SU-DHL-6 (cell line): ENCODE measurements around the gene TAX1BP1.

Experiments used
- H2AFZ ChIP-seq: fragments of 200-600 bp; sonication (generic); 2 replicates; pipeline ENCODE4 v1.6.1; 2014; ENCODE audit warnings: low read depth, mild to moderate bottlenecking, moderate library complexity, mixed read lengths, antibody characterized with exemption, low read length; ENCODE audit not compliant: severe bottlenecking
- H3F3A ChIP-seq: fragments of 200-600 bp; shearing (Covaris generic); 2 replicates; pipeline ENCODE4 v1.6.0; 2016; ENCODE audit warnings: antibody characterized with exemption, mild to moderate bottlenecking; ENCODE audit not compliant: insufficient read depth
- H3K27ac ChIP-seq: fragments of 200-600 bp; sonication (generic); 2 replicates; pipeline ENCODE4 v1.5.1; 2016; ENCODE audit warnings: low read depth, mild to moderate bottlenecking, low read length, moderate library complexity, mixed read lengths
- H3K27me3 ChIP-seq: fragments of 200-600 bp; sonication (generic), shearing (Covaris generic); 2 replicates; pipeline ENCODE4 v1.6.0; 2014; ENCODE audit warnings: mild to moderate bottlenecking, low read length
- H3K36me3 ChIP-seq: fragments of 200-600 bp; sonication (generic); 2 replicates; pipeline ENCODE4 v1.6.1; 2014; ENCODE audit warnings: mild to moderate bottlenecking, low read length, mixed read lengths
- H3K4me2 ChIP-seq: fragments of 300-600, 200-600 bp; shearing (Covaris generic), sonication (generic); 2 replicates; pipeline ENCODE4 v1.6.0; 2014; ENCODE audit warnings: low read length, low read depth, mild to moderate bottlenecking; ENCODE audit not compliant: poor library complexity, severe bottlenecking
- H3K4me3 ChIP-seq: fragments of 200-600 bp; sonication (generic); 2 replicates; pipeline ENCODE4 v1.5.1; 2014; ENCODE audit warnings: antibody characterized with exemption, low read length, mild to moderate bottlenecking, mixed read lengths; ENCODE audit not compliant: insufficient read depth, poor library complexity, severe bottlenecking
- H3K79me2 ChIP-seq: fragments of 200-600 bp; sonication (generic); 2 replicates; pipeline ENCODE4 v1.6.1; 2014; ENCODE audit warnings: mild to moderate bottlenecking, low read length, moderate library complexity; ENCODE audit not compliant: insufficient read depth
- H3K9ac ChIP-seq: fragments of 200-600 bp; sonication (generic); 2 replicates; pipeline ENCODE4 v1.7.0; 2014; ENCODE audit warnings: mild to moderate bottlenecking, low read length
- H3K9me2 ChIP-seq: fragments of 200-600 bp; sonication (generic); replicated peaks from 2 replicates; pipeline ENCODE4 v1.6.1; 2014; ENCODE audit warnings: low read length; ENCODE audit not compliant: insufficient read depth
- H3K9me3 ChIP-seq: fragments of 200-600 bp; sonication (generic); 2 replicates; pipeline ENCODE4 v1.6.1; 2014; ENCODE audit warnings: low read length, mixed read lengths; ENCODE audit not compliant: insufficient read depth
- H4K20me1 ChIP-seq: fragments of 200-600 bp; sonication (generic); 2 replicates; pipeline ENCODE4 v1.6.1; 2014; ENCODE audit warnings: low read depth, mild to moderate bottlenecking, antibody characterized with exemption, low read length, moderate library complexity, mixed read lengths
- EZH2phosphoT487 ChIP-seq: fragments of 200-600 bp; sonication (generic), shearing (Covaris generic); conservative IDR thresholded peaks from 2 replicates; pipeline ENCODE4 v1.6.1; 2018; ENCODE audit warnings: mild to moderate bottlenecking, antibody characterized with exemption, low read length, moderate library complexity, mixed read lengths
- TF ChIP-seq, protein P1 (sequence below): fragments of 200-600 bp; sonication (generic); IDR thresholded peaks from one replicate; pipeline ENCODE4 v1.5.1; 2017; ENCODE audit warnings: antibody characterized with exemption, mild to moderate bottlenecking, low read length, moderate library complexity; ENCODE audit not compliant: insufficient read depth, poor library complexity, severe bottlenecking

Gene TAX1BP1

GRCh38 chr7:27836536-27836935 lies 96.6 kb downstream of the TAX1BP1 start:
- H3K9me3 ChIP-seq, result no peaks in the 10 kb centered on the region
- H2AFZ ChIP-seq, result no peak overlapping the region
- no peaks in the 10 kb centered on the region for H4K20me1 ChIP-seq
- no peak for TF ChIP-seq EZH2phosphoT487
- TF ChIP-seq, protein P1, sequence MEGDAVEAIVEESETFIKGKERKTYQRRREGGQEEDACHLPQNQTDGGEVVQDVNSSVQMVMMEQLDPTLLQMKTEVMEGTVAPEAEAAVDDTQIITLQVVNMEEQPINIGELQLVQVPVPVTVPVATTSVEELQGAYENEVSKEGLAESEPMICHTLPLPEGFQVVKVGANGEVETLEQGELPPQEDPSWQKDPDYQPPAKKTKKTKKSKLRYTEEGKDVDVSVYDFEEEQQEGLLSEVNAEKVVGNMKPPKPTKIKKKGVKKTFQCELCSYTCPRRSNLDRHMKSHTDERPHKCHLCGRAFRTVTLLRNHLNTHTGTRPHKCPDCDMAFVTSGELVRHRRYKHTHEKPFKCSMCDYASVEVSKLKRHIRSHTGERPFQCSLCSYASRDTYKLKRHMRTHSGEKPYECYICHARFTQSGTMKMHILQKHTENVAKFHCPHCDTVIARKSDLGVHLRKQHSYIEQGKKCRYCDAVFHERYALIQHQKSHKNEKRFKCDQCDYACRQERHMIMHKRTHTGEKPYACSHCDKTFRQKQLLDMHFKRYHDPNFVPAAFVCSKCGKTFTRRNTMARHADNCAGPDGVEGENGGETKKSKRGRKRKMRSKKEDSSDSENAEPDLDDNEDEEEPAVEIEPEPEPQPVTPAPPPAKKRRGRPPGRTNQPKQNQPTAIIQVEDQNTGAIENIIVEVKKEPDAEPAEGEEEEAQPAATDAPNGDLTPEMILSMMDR, result no peak
- no peak overlapping the region for H3K4me2 ChIP-seq
- no peak overlapping the region for H3K27ac ChIP-seq
- no peaks in the 10 kb centered on the region for H3K27me3 ChIP-seq
- no peak overlapping the region for H3K9ac ChIP-seq
- H3K79me2 ChIP-seq, result no peaks in the 10 kb centered on the region
- H3F3A ChIP-seq, result no peaks in the 10 kb centered on the region; the same call in 1 of the 2 replicates
- no peaks in the 10 kb centered on the region for H3K9me2 ChIP-seq
- H3K4me3 ChIP-seq, result no peak overlapping the region
- no peaks in the 10 kb centered on the region for H3K36me3 ChIP-seq

DNA sequence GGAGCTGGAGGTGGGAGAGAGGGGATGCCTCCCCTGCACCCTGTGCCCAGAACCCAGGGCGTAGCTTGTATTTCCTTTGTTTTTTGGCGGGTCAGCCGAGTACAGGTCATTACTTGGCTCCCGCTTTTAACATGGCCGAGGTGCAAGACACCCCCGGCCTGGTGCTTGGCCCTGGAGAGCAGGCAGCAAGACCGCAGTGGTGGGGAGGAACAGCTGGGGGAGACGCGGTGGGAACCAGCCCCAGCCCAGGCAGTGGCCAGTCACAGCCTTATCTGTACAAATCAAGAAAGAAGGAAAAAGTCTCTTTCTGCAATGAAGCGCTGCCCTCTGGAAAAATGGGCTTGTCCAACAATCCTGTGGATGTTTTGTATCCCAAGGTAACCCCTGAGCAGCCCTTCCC lies 99.1 kb downstream of the TAX1BP1 start:
- no peak for TF ChIP-seq EZH2phosphoT487
- TF ChIP-seq, protein P1, result no peak
- Histone ChIP-seq H3K9me3 (no peaks in the 10 kb centered on the region), H3K9ac (no peak overlapping the region), H3K27me3 (no peaks in the 10 kb centered on the region), H3K36me3 (no peaks in the 10 kb centered on the region), H3F3A (no peaks in the 10 kb centered on the region), H3K4me2 (no peak overlapping the region), H4K20me1 (no peaks in the 10 kb centered on the region), H3K27ac (no peak overlapping the region), H2AFZ (no peak overlapping the region), H3K79me2 (no peaks in the 10 kb centered on the region), H3K4me3 (no peak overlapping the region), H3K9me2 (no peaks in the 10 kb centered on the region)

DNA sequence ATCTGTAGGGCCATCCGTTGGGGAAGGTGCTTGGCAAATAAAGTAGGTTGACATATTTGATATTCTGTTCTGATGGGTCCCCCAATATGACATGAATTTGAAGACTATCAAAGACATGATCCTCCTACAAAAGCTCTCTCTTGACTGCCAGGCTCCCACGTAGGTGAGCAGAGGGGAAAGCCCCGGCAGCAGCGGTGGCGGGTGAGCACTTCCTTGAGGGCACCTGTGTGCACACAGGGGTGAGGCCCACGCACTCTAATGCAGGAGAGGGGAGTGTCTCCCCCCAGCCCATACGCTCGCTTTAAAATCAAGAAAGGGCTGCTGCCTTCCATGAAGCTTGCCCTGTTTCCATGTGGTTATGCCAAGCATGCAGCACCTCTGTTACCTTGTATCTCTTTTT lies 100.4 kb downstream of the TAX1BP1 start:
- no peaks in the 10 kb centered on the region for H3K27me3 ChIP-seq
- no peak overlapping the region for H3K27ac ChIP-seq
- TF ChIP-seq, protein P1, result no peak
- TF ChIP-seq EZH2phosphoT487, result no peak
- H3K79me2 ChIP-seq, result no peaks in the 10 kb centered on the region
- H3K36me3 ChIP-seq, result no peaks in the 10 kb centered on the region
- H3K9me2 ChIP-seq, result no peaks in the 10 kb centered on the region
- no peaks in the 10 kb centered on the region for H3K9me3 ChIP-seq
- H3F3A ChIP-seq, result no peaks in the 10 kb centered on the region
- no peak overlapping the region for H3K4me2 ChIP-seq
- H2AFZ ChIP-seq, result no peak overlapping the region
- H4K20me1 ChIP-seq, result no peaks in the 10 kb centered on the region
- no peak overlapping the region for H3K9ac ChIP-seq
- no peak overlapping the region for H3K4me3 ChIP-seq
